Stimulated activated naive CD4-positive, alpha-beta T cell (primary cell): Measurements from ENCODE around the gene NKX2-3.

Experiments
- DNase-seq, 6 experiments: peaks; one replicate each; lab custom pipeline; 2025; lab: John Stamatoyannopoulos, UW

The NKX2-3 gene

GRCh38 chr10:99539120-99539519 is 6.4 kb downstream of the NKX2-3 start:
- no peak for DNase-seq

- no peak for DNase-seq
Observed at GRCh38 chr10:99539820-99540219, 7.1 kb downstream of the NKX2-3 start.

GRCh38 chr10:99540306-99540656 is 7.5 kb downstream of the NKX2-3 start:
- no peak for DNase-seq

GRCh38 chr10:99540657-99541531 is 8.2 kb downstream of the NKX2-3 start:
- DNase-seq = no peak

- DNase-seq = no peak
Observed at GRCh38 chr10:99544322-99544721, 11.6 kb downstream of the NKX2-3 start.

GRCh38 chr10:99548041-99548530 is 15.3 kb downstream of the NKX2-3 start:
- DNase-seq = no peak

- DNase-seq = no peak
Observed at GRCh38 chr10:99551158-99551557, 18.4 kb downstream of the NKX2-3 start.

GRCh38 chr10:99551616-99552015 is 18.9 kb downstream of the NKX2-3 start:
- no peak for DNase-seq

- DNase-seq = no peak
Observed at GRCh38 chr10:99555371-99555770, 22.6 kb downstream of the NKX2-3 start.

GRCh38 chr10:99555825-99556523 is 23.2 kb downstream of the NKX2-3 start:
- no peak for DNase-seq

GRCh38 chr10:99557044-99557443 is 24.3 kb downstream of the NKX2-3 start:
- no peak for DNase-seq

GRCh38 chr10:99558708-99559107 is 26.0 kb downstream of the NKX2-3 start:
- DNase-seq = no peak

- DNase-seq = peak in 3 of 6 experiments; percentile 2 to 16 (median 6)
Observed at GRCh38 chr10:99560277-99561126, 27.8 kb downstream of the NKX2-3 start.

- no peak for DNase-seq
Observed at GRCh38 chr10:99562631-99563030, 29.9 kb downstream of the NKX2-3 start.

- DNase-seq = no peak
Observed at GRCh38 chr10:99564361-99564760, 31.6 kb downstream of the NKX2-3 start.

GRCh38 chr10:99565166-99565565 is 32.4 kb downstream of the NKX2-3 start:
- DNase-seq = no peak

- DNase-seq = no peak
Observed at GRCh38 chr10:99569253-99569939, 36.7 kb downstream of the NKX2-3 start.

GRCh38 chr10:99569961-99570360 is 37.2 kb downstream of the NKX2-3 start:
- no peak for DNase-seq

GRCh38 chr10:99571816-99572215 is 39.1 kb downstream of the NKX2-3 start:
- DNase-seq = no peak

GRCh38 chr10:99573790-99574189 is 41.0 kb downstream of the NKX2-3 start:
- DNase-seq = no peak

- DNase-seq = no peak
Observed at GRCh38 chr10:99579971-99580370, 47.2 kb downstream of the NKX2-3 start.
